ENCODE data around the gene ZBTB1. TPM values are rescaled to one million over a fixed set of nuclear protein-coding genes. Genes with fewer than 3 reads are reported as not detected.
A peak's percentile ranks its signal among the peaks of the same experiment; 100 is the strongest.

Gene ZBTB1
- total RNA-seq, 4 donors from 2014 or later: 33.4 to 129 (median 59.8) TPM

- H3K9me3 ChIP-seq: no peaks in the 10 kb centered on the region
- H3K27me3 ChIP-seq: no peaks in the 10 kb centered on the region
- peak within 1 kb of the TSS; percentile 93 for H3K4me3 ChIP-seq
- peaks cover 61% of the 10 kb centered on the region for H3K4me1 ChIP-seq
- H3K36me3 ChIP-seq: no peaks in the 10 kb centered on the region
- WGBS: 5% methylated on average over 7 of the region's 87 CpGs
- no peak for TF ChIP-seq CTCF (IDR thresholded peaks at IDR 0.05)
- peak in 1 of 3 donors; percentile 12 for TF ChIP-seq POLR2AphosphoS5 (IDR thresholded peaks at IDR 0.05)
- TF ChIP-seq POLR2A (IDR thresholded peaks at IDR 0.05): peak in 1 of 2 donors; percentile 66
- TF ChIP-seq EP300 (IDR thresholded peaks at IDR 0.05): no peak
- peak; percentile 94 to 95 for DNase-seq (ENCODE audit: low spot score in 2 of 2)
- peak within 1 kb of the TSS; percentile 98 for H3K27ac ChIP-seq
Measured at GRCh38 chr14:64503434-64504309, 898 bp upstream of the ZBTB1 start, which contains the start of gene ZBTB25. ZBTB25 (minus strand) TSS chr14:64503838; CDS start chr14:64490533, 13,305 bp downstream.

GRCh38 chr14:64504897-64505794 is 576 bp downstream of the ZBTB1 start:
- WGBS: under 1% methylated on average over 67 of the region's 68 CpGs
- Histone ChIP-seq H3K36me3 (no peaks in the 10 kb centered on the region), H3K27me3 (no peaks in the 10 kb centered on the region), H3K4me3 (peak overlapping the region; percentile 93), H3K9me3 (no peaks in the 10 kb centered on the region), H3K27ac (peak overlapping the region; percentile 98), H3K4me1 (peaks cover 70% of the 10 kb centered on the region)
- TF ChIP-seq POLR2AphosphoS5 (IDR thresholded peaks at IDR 0.05): peak in 1 of 3 donors; percentile 11
- TF ChIP-seq EP300 (IDR thresholded peaks at IDR 0.05): no peak
- peak in 1 of 2 donors; percentile 5 for TF ChIP-seq POLR2A (IDR thresholded peaks at IDR 0.05)
- DNase-seq (ENCODE audit: low spot score in 2 of 2): peak; percentile 94 to 95

GRCh38 chr14:64506721-64507120 is 2.2 kb downstream of the ZBTB1 start:
- peak overlapping the region; percentile 93 for H3K4me3 ChIP-seq

GRCh38 chr14:64507376-64508156 is 3.0 kb downstream of the ZBTB1 start:
- no peaks in the 10 kb centered on the region for H3K36me3 ChIP-seq
- no peaks in the 10 kb centered on the region for H3K9me3 ChIP-seq
- peaks cover 70% of the 10 kb centered on the region for H3K4me1 ChIP-seq
- no peaks in the 10 kb centered on the region for H3K27me3 ChIP-seq
- no peak for DNase-seq (ENCODE audit: low spot score in 2 of 2)
- no peak overlapping the region for H3K4me3 ChIP-seq
- peak overlapping the region; percentile 19 for H3K27ac ChIP-seq
- 66% methylated on average over 4 of the region's 4 CpGs for WGBS
- TF ChIP-seq EP300 (IDR thresholded peaks at IDR 0.05) (no peak), POLR2AphosphoS5 (IDR thresholded peaks at IDR 0.05) (no peak), CTCF (IDR thresholded peaks at IDR 0.05) (no peak), POLR2A (IDR thresholded peaks at IDR 0.05) (no peak)

More at GRCh38 chr14:64506721-64507120, 2.2 kb downstream of the ZBTB1 start:
- peaks cover 71% of the 10 kb centered on the region for H3K4me1 ChIP-seq
- no peak for DNase-seq (ENCODE audit: low spot score in 2 of 2)
- H3K27ac ChIP-seq: peak overlapping the region; percentile 19
- H3K9me3 ChIP-seq: no peaks in the 10 kb centered on the region
- no peak for TF ChIP-seq EP300 (IDR thresholded peaks at IDR 0.05)
- TF ChIP-seq CTCF (IDR thresholded peaks at IDR 0.05): no peak
- no peak for TF ChIP-seq POLR2A (IDR thresholded peaks at IDR 0.05)
- TF ChIP-seq POLR2AphosphoS5 (IDR thresholded peaks at IDR 0.05): no peak
- no peaks in the 10 kb centered on the region for H3K36me3 ChIP-seq
- H3K27me3 ChIP-seq: no peaks in the 10 kb centered on the region
- WGBS: 26% methylated on average over 3 of the region's 3 CpGs

- no peak for DNase-seq (ENCODE audit: low spot score in 2 of 2)
- Histone ChIP-seq H3K9me3 (no peaks in the 10 kb centered on the region), H3K36me3 (no peaks in the 10 kb centered on the region), H3K4me3 (no peak overlapping the region), H3K27me3 (no peaks in the 10 kb centered on the region), H3K27ac (no peak overlapping the region), H3K4me1 (peaks cover 74% of the 10 kb centered on the region)
- 40% methylated on average over 1 of the region's 1 CpG for WGBS
- TF ChIP-seq POLR2AphosphoS5 (IDR thresholded peaks at IDR 0.05): no peak
- no peak for TF ChIP-seq EP300 (IDR thresholded peaks at IDR 0.05)
- no peak for TF ChIP-seq POLR2A (IDR thresholded peaks at IDR 0.05)
- TF ChIP-seq CTCF (IDR thresholded peaks at IDR 0.05): no peak
Measured at GRCh38 chr14:64508215-64508776, 3.7 kb downstream of the ZBTB1 start.

Measured in suprapubic skin (tissue), 4 donors.